NCI-H345 treated with DMSO at 0.1 percent for 48 hours (cell line): ENCODE measurements around the gene CENPN.
A peak's percentile ranks its signal among the peaks of the same experiment; 100 is the strongest.

Experiments
- DNase-seq: peaks from one replicate; lab custom pipeline; 2025; ENCODE audit not compliant: unreplicated experiment; lab: John Stamatoyannopoulos, UW

Gene CENPN

GRCh38 chr16:81026429-81026828 is 19.4 kb downstream of the CENPN start:
- no peak for DNase-seq

- DNase-seq = no peak
Measured at GRCh38 chr16:81029930-81030604, 23.1 kb downstream of the CENPN start.

GRCh38 chr16:81035398-81035974 is 28.5 kb downstream of the CENPN start, which contains the start of gene ATMIN:
Gene ATMIN (plus strand): TSS chr16:81035842. CDS start chr16:81035871, 29 bp downstream.
- peak; percentile 83 for DNase-seq

- no peak for DNase-seq
Measured at GRCh38 chr16:81035975-81036750, 29.1 kb downstream of the CENPN start.

GRCh38 chr16:81036751-81037350 is 29.8 kb downstream of the CENPN start:
- no peak for DNase-seq

- no peak for DNase-seq
Measured at GRCh38 chr16:81040131-81040530, 33.1 kb downstream of the CENPN start.

- no peak for DNase-seq
Measured at GRCh38 chr16:81040842-81041241, 33.8 kb downstream of the CENPN start.

- DNase-seq = no peak
Measured at GRCh38 chr16:81041696-81042095, 34.7 kb downstream of the CENPN start.

GRCh38 chr16:81042821-81043220 is 35.8 kb downstream of the CENPN start:
- DNase-seq = no peak

- no peak for DNase-seq
Measured at GRCh38 chr16:81053761-81054160, 46.7 kb downstream of the CENPN start.

- no peak for DNase-seq
Measured at GRCh38 chr16:81060576-81061306, 53.7 kb downstream of the CENPN start.

- no peak for DNase-seq
Measured at GRCh38 chr16:81061307-81061640, 54.3 kb downstream of the CENPN start.

- DNase-seq = no peak
Measured at GRCh38 chr16:81061871-81062608, 55.0 kb downstream of the CENPN start.

- no peak for DNase-seq
Measured at GRCh38 chr16:81066681-81067080, 59.7 kb downstream of the CENPN start.

GRCh38 chr16:81067166-81067565 is 60.2 kb downstream of the CENPN start:
- no peak for DNase-seq

- no peak for DNase-seq
Measured at GRCh38 chr16:81069063-81069462, 62.0 kb downstream of the CENPN start.

GRCh38 chr16:81070979-81071378 is 64.0 kb downstream of the CENPN start:
- DNase-seq = no peak

- DNase-seq = no peak
Measured at GRCh38 chr16:81071805-81072204, 64.8 kb downstream of the CENPN start.

GRCh38 chr16:81073560-81074330 is 66.7 kb downstream of the CENPN start:
- DNase-seq = no peak
